Astrocyte (in vitro differentiated cells and primary cell): ENCODE measurements around the gene SORBS2. TPM values are rescaled to one million over a fixed set of nuclear protein-coding genes. Genes with fewer than 3 reads are reported as not detected.
A peak's percentile ranks its signal among the peaks of the same experiment; 100 is the strongest.

Source experiments
- DNase-seq: peaks from one replicate; pipeline ENCODE4 v3.0.0-alpha.2; 2010; ENCODE audit warnings: low read depth
- FAIRE-seq: peaks from 2 replicates; lab custom pipeline; 2011; peaks lifted over from hg19 to GRCh38; lab: Jason Lieb, UNC
- H2AFZ ChIP-seq: 2 replicates; pipeline ENCODE4 v1.6.0; 2012; ENCODE audit warnings: low read depth, low read length, inconsistent platforms
- H3K27ac ChIP-seq: 2 replicates; pipeline ENCODE4 v1.5.1; 2011; ENCODE audit warnings: low read depth, low read length, inconsistent platforms
- H3K27me3 ChIP-seq: 2 replicates; pipeline ENCODE4 v1.6.0; 2011; ENCODE audit warnings: low read length, inconsistent platforms; ENCODE audit not compliant: insufficient read depth
- H3K36me3 ChIP-seq: 2 replicates; pipeline ENCODE4 v1.5.1; 2011; ENCODE audit warnings: low read length, inconsistent platforms; ENCODE audit not compliant: insufficient read depth
- H3K4me1 ChIP-seq: 2 replicates; pipeline ENCODE4 v1.5.1; 2011; ENCODE audit warnings: low read length, inconsistent platforms; ENCODE audit not compliant: insufficient read depth
- H3K4me2 ChIP-seq: 2 replicates; pipeline ENCODE4 v1.6.0; 2012; ENCODE audit warnings: low read length, inconsistent platforms
- H3K4me3 ChIP-seq: 2 replicates; pipeline ENCODE4 v1.5.1; 2011; ENCODE audit warnings: low read depth, mild to moderate bottlenecking, low read length, inconsistent platforms; ENCODE audit not compliant: insufficient read depth
- H3K79me2 ChIP-seq: 2 replicates; pipeline ENCODE4 v1.6.0; 2012; ENCODE audit warnings: mild to moderate bottlenecking, low read length, inconsistent platforms; ENCODE audit not compliant: insufficient read depth
- H3K9ac ChIP-seq: 2 replicates; pipeline ENCODE4 v1.6.0; 2012; ENCODE audit warnings: mild to moderate bottlenecking, low read length, inconsistent platforms
- H3K9me3 ChIP-seq: 2 replicates; pipeline ENCODE4 v1.5.1; 2012; ENCODE audit warnings: low read depth, mild to moderate bottlenecking, low read length, inconsistent platforms; ENCODE audit not compliant: insufficient read depth
- H4K20me1 ChIP-seq: 2 replicates; pipeline ENCODE4 v1.6.0; 2012; ENCODE audit warnings: low read length, inconsistent platforms; ENCODE audit not compliant: insufficient read depth
- H3K27ac Mint-ChIP-seq: one replicate; pipeline ENCODE4 v1.8.0; 2021; ENCODE audit warnings: mild to moderate bottlenecking, mixed read lengths; ENCODE audit not compliant: unreplicated experiment
- H3K27me3 Mint-ChIP-seq: one replicate; pipeline ENCODE4 v1.8.0; 2021; ENCODE audit warnings: low read depth, mixed read lengths; ENCODE audit not compliant: unreplicated experiment
- H3K36me3 Mint-ChIP-seq: one replicate; pipeline ENCODE4 v1.8.0; 2021; ENCODE audit warnings: low read depth, mixed read lengths; ENCODE audit not compliant: unreplicated experiment
- H3K4me1 Mint-ChIP-seq: one replicate; pipeline ENCODE4 v1.8.0; 2021; ENCODE audit warnings: low read depth, mixed read lengths; ENCODE audit not compliant: unreplicated experiment
- H3K4me3 Mint-ChIP-seq: one replicate; pipeline ENCODE4 v1.8.0; 2021; ENCODE audit warnings: mild to moderate bottlenecking, moderate library complexity, mixed read lengths; ENCODE audit not compliant: unreplicated experiment
- H3K9me3 Mint-ChIP-seq: one replicate; pipeline ENCODE4 v1.8.0; 2021; ENCODE audit warnings: mild to moderate bottlenecking, mixed read lengths; ENCODE audit not compliant: unreplicated experiment
- CTCF ChIP-seq: IDR thresholded peaks from 2 replicates; pipeline ENCODE4 v1.5.1; 2011; ENCODE audit warnings: low read depth, mild to moderate bottlenecking, inconsistent platforms, low read length, moderate library complexity; ENCODE audit not compliant: insufficient read depth
- EZH2 ChIP-seq: IDR thresholded peaks from 2 replicates; pipeline ENCODE4 v1.6.1; 2012; ENCODE audit warnings: mild to moderate bottlenecking, low read length, inconsistent platforms; ENCODE audit not compliant: insufficient read depth
- total RNA-seq: library from RNA; stranded (reverse); gene quantifications from 2 replicates; pipeline ENCODE4 v1.2.1, GENCODE V29; 2021

Gene SORBS2
- total RNA-seq, 1 donor from 2014 or later, result 97.4 TPM

GRCh38 chr4:185567381-185568376 is 244.3 kb downstream of the SORBS2 start:
- no peaks in the 10 kb centered on the region for H4K20me1 ChIP-seq
- no peaks in the 10 kb centered on the region for H3K79me2 ChIP-seq
- peak overlapping the region; percentile 43 for H2AFZ ChIP-seq
- TF ChIP-seq CTCF (no peak), EZH2 (no peak)
- no peaks in the 10 kb centered on the region for H3K27me3 ChIP-seq
- no peak overlapping the region for H3K4me3 ChIP-seq
- Mint-ChIP-seq H3K9me3 (peaks cover 4% of the 10 kb centered on the region), H3K27ac (peak overlapping the region; percentile 96), H3K4me3 (peak overlapping the region; percentile 64), H3K27me3 (no peaks in the 10 kb centered on the region), H3K4me1 (peaks cover 28% of the 10 kb centered on the region), H3K36me3 (no peaks in the 10 kb centered on the region)
- peak overlapping the region; percentile 60 for H3K4me2 ChIP-seq
- peak; percentile 87 for DNase-seq
- no peaks in the 10 kb centered on the region for H3K9me3 ChIP-seq
- peak; percentile 73 for FAIRE-seq
- no peaks in the 10 kb centered on the region for H3K36me3 ChIP-seq
- peaks cover 17% of the 10 kb centered on the region for H3K4me1 ChIP-seq
- peak overlapping the region; percentile 92 for H3K27ac ChIP-seq
- H3K9ac ChIP-seq, result peak overlapping the region; percentile 80

- peak overlapping the region; percentile 80 for H3K9ac ChIP-seq
- peak; percentile 88 for DNase-seq
- H3K27ac ChIP-seq, result peak overlapping the region; percentile 92
- no peaks in the 10 kb centered on the region for H3K9me3 ChIP-seq
- peak overlapping the region; percentile 60 for H3K4me2 ChIP-seq
- no peak overlapping the region for H3K4me3 ChIP-seq
- peak; percentile 43 for FAIRE-seq
- TF ChIP-seq EZH2, result no peak
- TF ChIP-seq CTCF, result no peak
- Mint-ChIP-seq H3K4me1 (peaks cover 28% of the 10 kb centered on the region), H3K27ac (peak overlapping the region; percentile 96), H3K9me3 (peaks cover 4% of the 10 kb centered on the region), H3K4me3 (no peak overlapping the region), H3K27me3 (no peaks in the 10 kb centered on the region), H3K36me3 (no peaks in the 10 kb centered on the region)
- H4K20me1 ChIP-seq, result no peaks in the 10 kb centered on the region
- H2AFZ ChIP-seq, result peak overlapping the region; percentile 35
- H3K27me3 ChIP-seq, result no peaks in the 10 kb centered on the region
- no peaks in the 10 kb centered on the region for H3K36me3 ChIP-seq
- no peaks in the 10 kb centered on the region for H3K79me2 ChIP-seq
- H3K4me1 ChIP-seq, result peaks cover 17% of the 10 kb centered on the region
Observed at GRCh38 chr4:185566972-185567371, 245.0 kb downstream of the SORBS2 start.
